ENCODE measurements around the gene OCRL.

GRCh38 chrX:129496625-129497024, 43.4 kb upstream of the OCRL start:
- no peak for TF ChIP-seq POLR2AphosphoS5 (IDR thresholded peaks at IDR 0.05)
- no peak for TF ChIP-seq CTCF (IDR thresholded peaks at IDR 0.05)
- no peak for TF ChIP-seq POLR2A (IDR thresholded peaks at IDR 0.05)

Measured in upper lobe of left lung (tissue), 4 donors.